Thymus (tissue), 11 donors: Measurements from ENCODE around the gene HDAC1. TPM values are rescaled to one million over a fixed set of nuclear protein-coding genes. Genes with fewer than 3 reads are reported as not detected.
"Not testable (repeated sequence)": the region's sequence is repeated elsewhere in the genome, so short reads cannot be mapped to it uniquely, and the experiment has no call there.

ENCODE experiments used
- DNase-seq, 9 donors: peaks; one replicate each; pipeline ENCODE4 v3.0.0-alpha.2; 2013; ENCODE audit warnings: low spot score in 9 of 9, low read depth in 6 of 9, missing footprints in 1 of 9
- H3K27ac ChIP-seq, 2 donors: one replicate each; pipeline ENCODE4 v1.5.1; 2013; ENCODE audit warnings: control low read depth in 1 of 2, low read depth in 1 of 2, low read length in 1 of 2, mild to moderate bottlenecking in 1 of 2, moderate library complexity in 1 of 2
- H3K27me3 ChIP-seq, 2 donors: one replicate each; pipeline ENCODE4 v1.5.1; 2013; ENCODE audit warnings: low read length in 1 of 2; ENCODE audit not compliant: control insufficient read depth in 2 of 2, insufficient read depth in 1 of 2
- H3K36me3 ChIP-seq, 2 donors: one replicate each; pipeline ENCODE4 v1.5.1; 2013; ENCODE audit warnings: low read length in 1 of 2, mild to moderate bottlenecking in 1 of 2, moderate library complexity in 1 of 2; ENCODE audit not compliant: control insufficient read depth in 2 of 2, insufficient read depth in 2 of 2
- H3K4me1 ChIP-seq, 2 donors: one replicate each; pipeline ENCODE4 v1.5.1; 2013; ENCODE audit warnings: low read length in 2 of 2; ENCODE audit not compliant: control insufficient read depth in 2 of 2, insufficient read depth in 2 of 2
- H3K4me3 ChIP-seq, 2 donors: one replicate each; pipeline ENCODE4 v1.5.1; 2013; ENCODE audit warnings: low read length in 2 of 2, control low read depth in 1 of 2, mild to moderate bottlenecking in 1 of 2
- H3K9me3 ChIP-seq, 2 donors: one replicate each; pipeline ENCODE4 v1.5.1; 2013; ENCODE audit warnings: low read length in 1 of 2, mild to moderate bottlenecking in 1 of 2; ENCODE audit not compliant: control insufficient read depth in 2 of 2, insufficient read depth in 1 of 2
- WGBS: extraction: QIAGEN DNeasy Blood & Tissue Kit; methylation state at CpG from one replicate; pipeline ENCODE4 v1.1.7; 2013; 5-methylcytosine and 5-hydroxymethylcytosine counted together
- polyA plus RNA-seq: library from polyadenylated mRNA; stranded (reverse); fragments of 200-250 nt; gene quantifications from one replicate; pipeline ENCODE4 v1.2.3, GENCODE V29; 2013
- total RNA-seq: library from RNA; stranded (reverse); fragments of 120-200 nt; gene quantifications from one replicate; pipeline ENCODE4 v1.2.4, GENCODE V29; 2013
- donor health status: healthy.

Gene HDAC1
- total and polyA plus RNA-seq, 2 donors, result 103 to 150 TPM

DNA sequence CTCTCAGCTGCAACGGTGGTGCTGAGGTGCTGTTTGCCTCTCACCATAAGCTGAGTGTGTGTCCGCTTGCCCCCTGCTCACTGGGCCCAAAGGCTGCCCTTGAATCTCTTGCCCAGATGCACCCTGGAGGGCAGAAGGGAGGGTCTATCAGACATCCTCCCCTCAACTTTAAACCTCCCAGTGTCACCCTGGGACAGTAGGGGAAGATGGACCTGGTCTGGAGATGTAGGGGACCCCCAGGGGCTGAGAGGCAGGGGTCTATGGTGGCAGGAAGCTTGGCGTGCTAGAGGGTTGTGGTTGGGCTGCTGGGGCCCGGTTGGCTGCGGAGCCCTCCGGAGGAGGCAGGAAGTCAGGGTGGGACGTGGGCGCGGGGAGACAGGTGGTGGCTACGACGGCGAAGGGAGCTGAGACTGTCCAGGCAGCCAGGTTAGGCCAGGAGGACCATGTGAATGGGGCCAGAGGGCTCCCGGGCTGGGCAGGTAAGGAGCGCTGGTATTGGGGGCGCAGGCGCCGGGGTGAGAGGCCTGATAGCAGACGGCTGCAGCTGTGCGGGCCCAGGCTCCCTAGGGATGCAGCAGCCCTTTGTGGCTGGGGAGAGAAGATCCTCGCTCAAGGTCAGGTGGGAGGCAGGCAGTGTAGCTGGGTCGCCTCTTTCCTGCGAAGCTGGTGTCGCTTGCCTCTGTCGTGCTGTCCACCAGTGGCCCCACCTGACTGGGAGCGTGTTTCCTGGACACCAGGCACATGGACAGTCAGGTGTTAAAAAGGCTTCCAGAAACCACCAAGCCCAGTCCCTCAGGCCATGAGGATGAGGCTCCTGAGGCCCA lies 40.8 kb upstream of the HDAC1 start, which contains the start of gene LCK:
TSS of gene LCK (plus strand) at position 373 of the 824 bp plus-strand sequence. CDS start 23,065 bp downstream, outside the sequence.
- H3K27me3 ChIP-seq, result no peaks in the 10 kb centered on the region
- peak within 1 kb of the TSS; percentile 59 to 88 for H3K4me3 ChIP-seq
- peaks cover 0 to 16% of the 10 kb centered on the region in 2 donors for H3K36me3 ChIP-seq
- DNase-seq, result peak in 3 of 9 donors; percentile 76 to 88 (median 80)
- WGBS, result 16% methylated on average over 25 of the region's 25 CpGs
- no peaks in the 10 kb centered on the region for H3K9me3 ChIP-seq
- peak within 1 kb of the TSS; percentile 94 to 100 for H3K27ac ChIP-seq
- H3K4me1 ChIP-seq, result peaks cover 35 to 97% of the 10 kb centered on the region in 2 donors

DNA sequence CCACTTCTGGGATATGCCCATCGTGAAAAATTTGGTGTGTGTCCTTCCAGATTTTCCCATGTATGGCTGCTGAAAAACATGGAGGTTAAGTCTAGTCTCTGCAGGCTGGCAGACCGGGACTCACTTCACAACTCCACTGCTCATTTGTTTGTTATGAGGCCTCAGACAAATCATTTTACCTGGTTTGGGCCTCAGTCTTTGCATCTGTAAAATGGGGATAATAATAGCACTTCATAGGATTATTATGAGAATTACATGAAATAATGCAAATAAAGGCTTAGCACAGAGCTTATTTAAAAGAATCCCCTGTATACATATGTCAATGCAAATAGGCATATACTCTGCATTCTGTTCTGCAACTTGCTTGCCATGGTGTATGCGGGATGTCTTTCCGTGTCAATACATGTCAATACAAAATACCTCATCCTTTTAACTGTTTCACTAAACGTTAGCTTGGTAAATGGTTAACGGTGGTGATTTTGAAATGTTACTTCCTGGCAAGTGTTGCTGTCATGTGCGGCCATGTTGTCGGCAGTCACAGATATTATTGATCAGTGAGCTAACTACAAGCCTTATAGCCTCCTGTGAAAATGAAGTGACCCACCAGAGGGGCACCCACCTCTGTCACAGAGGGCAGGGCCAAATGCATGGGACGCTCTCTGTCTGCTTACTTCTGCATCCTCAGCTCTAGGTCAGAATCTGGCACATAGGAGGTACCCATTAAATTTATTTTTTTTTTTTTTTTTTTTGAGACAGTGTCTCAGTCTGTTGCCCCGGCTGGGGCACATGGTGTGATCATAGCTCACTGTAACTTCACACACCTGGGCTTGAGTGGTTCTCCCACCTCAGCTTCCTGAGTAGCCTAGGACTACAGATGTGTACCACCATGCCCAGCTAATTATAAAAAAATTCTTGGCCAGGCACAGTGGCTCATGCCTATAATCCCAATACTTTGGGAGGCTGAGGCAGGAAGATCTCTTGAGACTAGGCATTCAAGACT lies 36.5 kb upstream of the HDAC1 start:
- DNase-seq, result no peak
- H3K9me3 ChIP-seq, result no peaks in the 10 kb centered on the region
- H3K27me3 ChIP-seq, result no peaks in the 10 kb centered on the region
- H3K27ac ChIP-seq, result peak overlapping the region in 1 of 2 donors; percentile 24
- peaks cover 30 to 76% of the 10 kb centered on the region in 2 donors for H3K4me1 ChIP-seq
- 85% methylated on average over 10 of the region's 10 CpGs for WGBS
- H3K36me3 ChIP-seq, result peaks cover 3 to 34% of the 10 kb centered on the region in 2 donors
- H3K4me3 ChIP-seq, result peak overlapping the region; percentile 4 to 25

DNA sequence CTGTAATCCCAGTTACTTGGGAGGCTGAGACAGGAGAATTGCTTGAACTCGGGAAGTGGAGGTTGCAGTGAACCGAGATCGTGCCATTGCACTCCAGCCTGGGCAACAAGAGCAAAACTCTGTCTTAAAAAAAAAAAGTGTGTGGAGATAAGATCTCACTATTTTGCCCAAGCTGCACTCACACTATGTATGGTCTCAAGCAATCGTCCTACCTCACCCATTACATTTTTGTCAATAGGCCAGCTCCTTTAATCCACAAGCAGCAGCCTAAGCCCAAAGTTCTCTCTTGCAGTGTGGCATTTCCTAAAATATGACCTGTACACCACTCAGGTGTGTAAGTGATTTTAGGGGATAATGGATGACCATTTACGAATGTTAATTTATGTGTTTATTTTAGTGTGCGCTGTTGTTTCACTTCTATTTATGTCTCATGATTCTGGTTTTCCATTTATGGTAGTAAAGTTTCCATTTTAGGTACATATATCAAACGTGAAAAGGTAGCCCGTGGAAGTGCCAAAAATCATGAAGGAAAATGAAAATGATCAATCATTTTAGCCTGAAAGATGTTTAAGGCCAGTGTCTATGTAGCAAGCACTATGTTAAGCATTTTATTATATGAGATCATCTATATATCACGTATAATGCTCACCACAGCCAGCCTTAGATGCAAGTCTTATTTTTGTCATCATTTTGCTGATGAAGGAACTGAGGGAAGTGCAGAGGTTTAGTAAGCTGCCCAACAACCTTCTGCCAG lies 35.2 kb upstream of the HDAC1 start:
- no peaks in the 10 kb centered on the region for H3K9me3 ChIP-seq
- no peak overlapping the region for H3K27ac ChIP-seq
- H3K4me1 ChIP-seq, result peaks cover 30 to 63% of the 10 kb centered on the region in 2 donors
- no peak overlapping the region for H3K4me3 ChIP-seq
- 82% methylated on average over 9 of the region's 9 CpGs for WGBS
- no peaks in the 10 kb centered on the region for H3K27me3 ChIP-seq
- H3K36me3 ChIP-seq, result peaks cover 12 to 46% of the 10 kb centered on the region in 2 donors
- no peak for DNase-seq

DNA sequence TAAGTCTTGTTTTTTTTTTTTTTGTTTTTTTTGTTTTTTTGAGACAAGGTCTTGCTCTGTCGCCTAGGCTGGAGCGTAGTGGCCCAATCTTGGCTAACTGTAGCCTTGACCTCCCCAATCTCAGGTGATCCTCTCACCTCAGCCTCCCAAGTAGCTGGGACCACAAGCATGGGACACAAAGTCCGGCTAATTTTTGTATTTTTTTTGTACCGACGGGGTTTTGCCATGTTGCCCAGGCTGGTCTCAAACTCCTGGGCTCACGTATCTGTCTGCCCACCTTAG lies 34.7 kb upstream of the HDAC1 start:
- no peaks in the 10 kb centered on the region for H3K27me3 ChIP-seq
- DNase-seq, result no peak
- no peak overlapping the region for H3K4me3 ChIP-seq
- peaks cover 30 to 58% of the 10 kb centered on the region in 2 donors for H3K4me1 ChIP-seq
- H3K27ac ChIP-seq, result no peak overlapping the region
- peaks cover 12 to 47% of the 10 kb centered on the region in 2 donors for H3K36me3 ChIP-seq
- no peaks in the 10 kb centered on the region for H3K9me3 ChIP-seq
- WGBS, result 96% methylated on average over 6 of the region's 6 CpGs

DNA sequence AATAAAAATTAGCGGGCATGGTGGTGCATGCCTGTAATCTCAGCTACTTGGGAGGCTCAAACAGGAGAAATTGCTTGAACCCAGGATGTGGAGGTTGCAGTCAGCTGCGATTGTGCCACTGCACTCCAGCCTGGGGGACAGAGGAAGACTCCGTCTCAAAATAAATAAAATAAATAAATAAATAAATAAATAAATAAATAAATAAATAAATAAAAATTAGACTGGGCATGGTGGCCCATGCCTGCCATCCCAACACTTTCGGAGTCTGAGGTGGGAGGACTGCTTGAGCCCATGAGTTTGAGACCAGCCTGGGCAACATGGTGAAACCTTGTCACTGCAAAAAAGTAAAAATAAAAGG lies 28.7 kb upstream of the HDAC1 start:
- not testable (repeated sequence) for H3K4me3 ChIP-seq, H3K27me3 ChIP-seq, DNase-seq, H3K9me3 ChIP-seq
- Histone ChIP-seq H3K36me3 (peaks cover 14 to 33% of the 10 kb centered on the region in 2 donors), H3K27ac (peak overlapping the region; percentile 25 to 64), H3K4me1 (peaks cover 9 to 43% of the 10 kb centered on the region in 2 donors)
- WGBS, result 97% methylated on average over 4 of the region's 4 CpGs

DNA sequence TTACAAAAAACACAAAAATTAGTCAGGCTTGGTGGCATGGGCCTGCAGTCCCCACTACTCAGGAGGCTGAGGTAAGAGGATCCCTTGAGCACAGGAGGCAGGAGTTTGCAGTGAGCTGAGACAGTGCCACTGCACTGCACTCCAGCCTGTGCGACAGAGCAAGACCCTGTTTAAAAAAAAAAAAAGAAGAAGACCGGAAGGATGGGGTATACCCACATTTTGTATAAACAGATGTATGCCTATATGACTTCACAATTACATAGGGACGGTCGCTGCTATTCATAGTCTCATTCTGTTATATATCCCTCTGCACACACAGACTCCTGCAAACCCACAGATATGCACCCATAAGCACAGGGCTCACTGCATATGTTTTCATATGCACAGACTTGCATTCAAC lies 28.1 kb upstream of the HDAC1 start:
- H3K27me3 ChIP-seq, result no peaks in the 10 kb centered on the region
- H3K36me3 ChIP-seq, result peaks cover 14 to 32% of the 10 kb centered on the region in 2 donors
- H3K4me1 ChIP-seq, result peaks cover 9 to 42% of the 10 kb centered on the region in 2 donors
- WGBS, result 62% methylated on average over 4 of the region's 4 CpGs
- no peak overlapping the region for H3K4me3 ChIP-seq
- H3K9me3 ChIP-seq, result no peaks in the 10 kb centered on the region
- peak overlapping the region; percentile 25 to 64 for H3K27ac ChIP-seq
- DNase-seq, result peak in 1 of 9 donors; percentile 66

DNA sequence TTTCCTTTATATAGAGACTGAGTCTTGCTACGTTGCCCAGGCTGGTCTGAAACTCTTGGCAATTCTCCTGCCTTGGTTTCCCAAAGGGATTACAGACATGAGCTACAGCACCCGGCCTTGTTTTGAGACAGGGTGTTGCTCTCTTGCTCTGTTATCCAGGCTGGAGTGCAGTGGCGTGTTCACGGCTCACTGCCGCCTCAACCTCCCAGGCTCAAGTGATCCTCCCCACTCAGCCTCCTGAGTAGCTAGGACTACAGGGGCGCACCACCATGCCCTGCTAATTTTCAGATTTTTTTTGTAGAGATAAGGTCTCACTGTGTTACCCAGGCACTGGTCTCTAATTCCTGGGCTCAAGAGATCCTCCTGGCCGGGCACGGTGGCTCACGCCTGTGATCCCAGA lies 26.0 kb upstream of the HDAC1 start:
- Histone ChIP-seq H3K4me1 (peaks cover 9 to 43% of the 10 kb centered on the region in 2 donors), H3K27ac (peak overlapping the region; percentile 42 to 60), H3K27me3 (no peaks in the 10 kb centered on the region), H3K4me3 (no peak overlapping the region), H3K9me3 (no peaks in the 10 kb centered on the region), H3K36me3 (peaks cover 10 to 26% of the 10 kb centered on the region in 2 donors)
- DNase-seq, result no peak
- 98% methylated on average over 9 of the region's 9 CpGs for WGBS

DNA sequence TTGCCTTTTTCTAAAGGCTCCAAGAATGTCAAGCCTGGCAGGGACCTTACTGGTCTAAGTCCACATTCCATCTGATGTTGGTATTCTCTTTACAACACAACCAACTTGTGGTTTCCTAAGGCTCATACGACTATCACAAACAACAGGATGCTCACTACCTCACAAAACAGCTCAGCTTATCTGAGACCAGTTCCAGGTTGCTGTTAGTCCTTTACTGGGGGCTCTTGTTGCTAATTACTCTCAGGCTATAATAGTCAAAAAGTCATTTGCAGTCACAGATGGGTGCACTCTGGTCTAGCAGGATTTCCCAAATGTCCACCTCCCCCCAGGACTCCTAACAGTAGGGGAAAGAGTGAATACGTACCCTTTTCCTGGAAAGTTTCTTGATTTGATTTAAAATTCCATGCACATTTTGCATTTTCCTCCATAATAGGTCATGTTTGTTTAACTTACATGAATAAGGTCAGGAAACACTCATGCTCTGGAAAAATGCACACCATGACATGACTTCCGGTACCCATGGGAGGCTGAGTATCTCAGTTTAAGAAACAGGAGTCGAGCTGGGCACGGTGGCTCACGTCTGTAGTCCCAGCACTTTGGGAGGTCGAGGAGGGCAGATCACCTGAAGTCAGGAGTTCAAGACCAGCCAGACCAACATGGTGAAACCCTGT lies 24.8 kb upstream of the HDAC1 start:
- H3K27me3 ChIP-seq, result no peaks in the 10 kb centered on the region
- H3K27ac ChIP-seq, result peak overlapping the region; percentile 49 to 80
- no peak overlapping the region for H3K4me3 ChIP-seq
- H3K4me1 ChIP-seq, result peaks cover 9 to 55% of the 10 kb centered on the region in 2 donors
- peaks cover 6 to 28% of the 10 kb centered on the region in 2 donors for H3K36me3 ChIP-seq
- WGBS, result 81% methylated on average over 7 of the region's 7 CpGs
- H3K9me3 ChIP-seq, result no peaks in the 10 kb centered on the region
- DNase-seq, result peak in 2 of 9 donors; percentile 46 to 69
